Measurements from ENCODE around the gene TRIM45. TPM values are rescaled to one million over a fixed set of nuclear protein-coding genes. Genes with fewer than 3 reads are reported as not detected.

TRIM45 gene
- total RNA-seq, 4 donors from 2014 or later: 0.60 to 2.0 (median 0.87) TPM

DNA sequence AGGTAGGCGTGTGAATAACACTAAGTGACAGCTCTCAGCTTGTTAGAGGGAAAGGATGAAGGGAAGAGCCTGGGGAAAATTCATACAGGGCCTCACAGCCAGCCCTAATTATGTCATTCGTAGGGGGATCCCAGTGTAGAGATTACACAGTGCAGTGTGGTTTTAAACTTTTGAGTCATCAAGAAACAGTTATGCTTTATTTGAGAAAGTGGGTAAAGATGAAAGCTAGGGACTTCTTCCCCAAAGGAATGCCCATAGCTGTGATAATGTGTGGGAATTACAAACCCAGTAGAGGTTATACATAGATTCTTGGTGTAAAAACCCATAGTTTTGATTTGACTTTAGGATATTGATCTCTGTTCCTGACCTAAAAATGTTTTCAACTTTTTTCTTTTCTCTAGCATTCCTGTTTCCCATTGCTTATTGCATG lies 59.5 kb downstream of the TRIM45 start:
- ATAC-seq (ENCODE audit: low FRiP score) (no peak), DNase-seq (ENCODE audit: low spot score) (no peak)
- TF ChIP-seq, protein P1, sequence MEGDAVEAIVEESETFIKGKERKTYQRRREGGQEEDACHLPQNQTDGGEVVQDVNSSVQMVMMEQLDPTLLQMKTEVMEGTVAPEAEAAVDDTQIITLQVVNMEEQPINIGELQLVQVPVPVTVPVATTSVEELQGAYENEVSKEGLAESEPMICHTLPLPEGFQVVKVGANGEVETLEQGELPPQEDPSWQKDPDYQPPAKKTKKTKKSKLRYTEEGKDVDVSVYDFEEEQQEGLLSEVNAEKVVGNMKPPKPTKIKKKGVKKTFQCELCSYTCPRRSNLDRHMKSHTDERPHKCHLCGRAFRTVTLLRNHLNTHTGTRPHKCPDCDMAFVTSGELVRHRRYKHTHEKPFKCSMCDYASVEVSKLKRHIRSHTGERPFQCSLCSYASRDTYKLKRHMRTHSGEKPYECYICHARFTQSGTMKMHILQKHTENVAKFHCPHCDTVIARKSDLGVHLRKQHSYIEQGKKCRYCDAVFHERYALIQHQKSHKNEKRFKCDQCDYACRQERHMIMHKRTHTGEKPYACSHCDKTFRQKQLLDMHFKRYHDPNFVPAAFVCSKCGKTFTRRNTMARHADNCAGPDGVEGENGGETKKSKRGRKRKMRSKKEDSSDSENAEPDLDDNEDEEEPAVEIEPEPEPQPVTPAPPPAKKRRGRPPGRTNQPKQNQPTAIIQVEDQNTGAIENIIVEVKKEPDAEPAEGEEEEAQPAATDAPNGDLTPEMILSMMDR (IDR thresholded peaks at IDR 0.05): no peak

Small RNA genes within 50 kb of the gene (small RNA-seq; reads per million reads assigned to genes)
- gene MIR942: 0.52 reads per million

Other genes with a start within 250 kb of the TRIM45 start
- gene PTGFRN, start 211.8 kb downstream of the TRIM45 start, total RNA-seq: 10 to 100 TPM; 10.7 to 39.8 (median 28.5) TPM
- 1 to 10 TPM in 3 of 4 donors, under 1 TPM in 1; 0.47 to 2.0 (median 1.8) TPM for gene CD101, start 120.0 kb downstream of the TRIM45 start, total RNA-seq
- gene TTF2, start 61.4 kb downstream of the TRIM45 start, total RNA-seq: 10 to 100 TPM in 3 of 4 donors, 1 to 10 TPM in 1; 9.0 to 16.9 (median 13.8) TPM
- not detected for gene VTCN1, start 89.2 kb upstream of the TRIM45 start, total RNA-seq
- 10 to 100 TPM; 32.9 to 50.7 (median 42.1) TPM for gene MAN1A2, start 245.7 kb upstream of the TRIM45 start, total RNA-seq

Data from omental fat pad (tissue), 4 donors.